DND-41 (cell line): Measurements from ENCODE around the gene SAPCD2.

Source experiments
- CTCF ChIP-seq: IDR thresholded peaks from 2 replicates; pipeline ENCODE4 v1.5.1; 2012; ENCODE audit warnings: borderline replicate concordance, low read length, moderate library complexity, mild to moderate bottlenecking; ENCODE audit not compliant: poor library complexity, severe bottlenecking; ENCODE audit errors: extremely low read depth
- EZH2 ChIP-seq: IDR thresholded peaks from 3 replicates; pipeline ENCODE4 v1.6.1; 2012; ENCODE audit warnings: borderline replicate concordance, low read depth, mild to moderate bottlenecking, moderate library complexity, low read length, inconsistent platforms; ENCODE audit not compliant: severe bottlenecking

GRCh38 chr9:137052998-137053943, 17.1 kb downstream of the SAPCD2 start:
- TF ChIP-seq CTCF = no peak
- TF ChIP-seq EZH2 = no peak
